Heart right ventricle (tissue), 16 donors: Measurements from ENCODE around the gene MRPL1. TPM values are rescaled to one million over a fixed set of nuclear protein-coding genes. Genes with fewer than 3 reads are reported as not detected.

ENCODE experiments used
- ATAC-seq, 8 donors: fragments of 200-7000 bp; cut with Tn5 transposase; one replicate each; pipeline ENCODE4 v1.9.1; 2020; ENCODE audit warnings: mild to moderate bottlenecking in 8 of 8, moderate library complexity in 8 of 8, moderate number of reproducible peaks in 1 of 8
- DNase-seq, 2 donors: peaks; one replicate each; pipeline ENCODE4 v3.0.0-alpha.2; 2020
- H3K27ac ChIP-seq, 10 donors: fragments of 200-600 bp; sonication (generic) in 2 of 10; one replicate each; pipeline versions ENCODE4 v1.5.0 to v1.8.0; 2020 to 2022; ENCODE audit warnings: mild to moderate bottlenecking in 3 of 10
- H3K27me3 ChIP-seq, 7 donors: fragments of 200-600 bp; one replicate each; pipeline ENCODE4 v1.8.0; 2021 to 2022; ENCODE audit warnings: mild to moderate bottlenecking in 2 of 7
- H3K36me3 ChIP-seq, 9 donors: fragments of 200-600 bp; sonication (generic) in 1 of 9; one replicate each; pipeline versions ENCODE4 v1.5.0 to v1.8.0; 2020 to 2022; ENCODE audit warnings: mild to moderate bottlenecking in 2 of 9
- H3K4me1 ChIP-seq, 9 donors: fragments of 200-600 bp; sonication (generic) in 1 of 9; one replicate each; pipeline versions ENCODE4 v1.5.0 to v1.8.0; 2020 to 2022; ENCODE audit warnings: mild to moderate bottlenecking in 4 of 9
- H3K4me3 ChIP-seq, 10 donors: fragments of 200-600 bp; sonication (generic) in 2 of 10; one replicate each; pipeline versions ENCODE4 v1.5.0 to v1.8.0; 2020 to 2022; ENCODE audit warnings: mild to moderate bottlenecking in 7 of 10, moderate library complexity in 2 of 10
- H3K9me3 ChIP-seq, 11 donors: fragments of 200-600 bp in 10 of 11; sonication (generic) in 2 of 11; one replicate each; pipeline versions ENCODE4 v1.5.0 to v1.8.0; 2013 to 2022; ENCODE audit warnings: mild to moderate bottlenecking in 2 of 11, control low read depth in 1 of 11, moderate library complexity in 1 of 11
- WGBS, 2 donors: extraction: QIAGEN DNeasy Blood & Tissue Kit; methylation state at CpG; one replicate each; pipeline ENCODE4 v1.1.7; 2013; ENCODE audit warnings: inconsistent platforms in 1 of 2; 5-methylcytosine and 5-hydroxymethylcytosine counted together
- intact Hi-C, 10 donors: fragments of 100-400 bp; cut with DNase I; formaldehyde crosslinking; loops; one replicate each; pipeline versions ENCODE4 v1.11.1 to v1.14.2; 2022
- polyA plus RNA-seq, 2 donors: library from polyadenylated mRNA; stranded (reverse); fragments of 200-250 nt; gene quantifications; one replicate each; pipeline ENCODE4 v1.2.3, GENCODE V29; 2013
- total RNA-seq, 10 donors: library from RNA; stranded (reverse); fragmentation: NEBNext Ultra II Directional in 3 of 10; extraction: Animal tissue kit (Norgen Biotek cat#: 25700) in 3 of 10; gene quantifications; one replicate each; pipeline versions ENCODE4 v1.2.1 to v1.2.4, GENCODE V29; 2021 to 2023
- TF ChIP-seq, protein P1 (sequence below), 9 donors: fragments of 200-600 bp; sonication (generic) in 2 of 9; IDR thresholded peaks; one replicate each; pipeline versions ENCODE4 v1.5.0 to v1.8.0; 2021 to 2022; ENCODE audit warnings: antibody characterized with exemption in 9 of 9, mild to moderate bottlenecking in 5 of 9, moderate library complexity in 1 of 9
- donor health status: Arrhythmogenic right ventricular cardiomyopathy.
- donor health status: ischemic (EF 13 %, LVEDD 7.1; RV severe dilation, severe dysfunction).
- donor health status: healthy with polysubstance abuse.
- donor health status: DM: no; HTN: yes; CAD: no.
- donor health status: DM: no; HTN: no; CAD: no.
- donor health status: ischemic (EF 25% LVEDD 6.9; RV normal size, moderate dysfunction).
- donor health status: ischemic (EF 25% LVEDD 5.7; RV mildly dilated, moderate dysfunction).
- donor health status: healthy.
- donor health status: DM: yes; HTN: yes; CAD: no.
- donor health status: Ischemic cardiomyopathy.
- donor health status: ischemic (EF 35%, LVEDD 5.7; RV mildly dilated, moderate dysfunction).
- donor health status: nonischemic (EF 11% LVEDD 7.7; RV severe dilation, severe dysfunction).
- donor health status: DM: yes; HTN: yes; CAD: no.
- donor health status: PGD.
- donor health status: ischemic (EF 29% LVEDD 5.4; RV normal size, mild dysfunction).
- donor health status: nonischemic (EF 23%, LVEDD 6.1; RV moderate dilation, normal function).

Gene MRPL1
- total and polyA plus RNA-seq, 12 donors: 29.1 to 57.6 (median 45.8) TPM

DNA sequence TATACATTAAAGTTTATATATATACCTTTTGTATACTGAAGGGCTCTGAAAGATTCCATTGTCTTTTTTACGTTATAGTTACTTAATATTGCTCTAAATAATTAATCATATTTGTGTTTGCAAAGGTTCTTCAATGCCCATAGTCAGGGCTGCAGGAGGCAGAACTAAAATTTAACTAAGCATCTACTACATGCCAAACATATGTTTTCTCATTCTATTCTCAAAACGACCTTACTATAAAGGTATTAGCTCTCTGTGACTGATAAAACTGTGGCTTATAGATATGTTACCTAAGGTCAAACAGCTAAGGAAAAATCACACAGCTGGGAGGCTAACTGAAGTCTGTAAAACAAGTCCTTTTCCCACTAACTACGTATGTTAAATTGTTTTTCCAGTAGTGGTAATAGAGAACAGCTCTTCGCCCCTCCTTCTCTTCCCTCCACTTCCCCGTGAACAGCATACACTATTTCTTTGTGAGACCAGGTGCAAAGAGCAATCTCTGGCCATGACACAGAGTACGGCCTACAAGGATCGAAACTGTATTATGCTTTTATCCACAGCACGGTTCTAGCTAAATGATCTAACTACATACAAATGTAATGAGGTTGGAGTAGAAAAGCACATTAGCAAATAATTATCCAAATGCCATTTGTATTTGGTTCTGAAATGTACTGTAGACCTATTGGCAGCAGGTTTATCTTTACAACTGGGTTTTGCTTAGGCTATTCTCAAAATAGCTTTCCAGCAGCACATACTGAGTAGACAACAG is 45.1 kb upstream of the MRPL1 start:
- ATAC-seq (no peak), DNase-seq (no peak)
- 30 to 47% methylated on average over 8 of the region's 8 CpGs for WGBS, 2 donors
- Histone ChIP-seq H3K36me3 (no peaks in the 10 kb centered on the region), H3K4me1 (peaks cover 4 to 70% (median 55%) of the 10 kb centered on the region in 9 donors), H3K27ac (peak overlapping the region in 9 of 10 donors; percentile 95 to 99 (median 99)), H3K27me3 (no peaks in the 10 kb centered on the region), H3K4me3 (peak overlapping the region in 9 of 10 donors; percentile 81 to 95 (median 93)), H3K9me3 (peaks cover 0 to 4% (median 0%) of the 10 kb centered on the region in 11 donors)
- intact Hi-C loops: loop anchor here in 8 of 10 donors (2.0 to 10.0 kb wide), 7 partner anchors 40 to 107 kb away; partner anchors contain the start of gene MRPL1 (in 4 of the 8)
- TF ChIP-seq, protein P1, sequence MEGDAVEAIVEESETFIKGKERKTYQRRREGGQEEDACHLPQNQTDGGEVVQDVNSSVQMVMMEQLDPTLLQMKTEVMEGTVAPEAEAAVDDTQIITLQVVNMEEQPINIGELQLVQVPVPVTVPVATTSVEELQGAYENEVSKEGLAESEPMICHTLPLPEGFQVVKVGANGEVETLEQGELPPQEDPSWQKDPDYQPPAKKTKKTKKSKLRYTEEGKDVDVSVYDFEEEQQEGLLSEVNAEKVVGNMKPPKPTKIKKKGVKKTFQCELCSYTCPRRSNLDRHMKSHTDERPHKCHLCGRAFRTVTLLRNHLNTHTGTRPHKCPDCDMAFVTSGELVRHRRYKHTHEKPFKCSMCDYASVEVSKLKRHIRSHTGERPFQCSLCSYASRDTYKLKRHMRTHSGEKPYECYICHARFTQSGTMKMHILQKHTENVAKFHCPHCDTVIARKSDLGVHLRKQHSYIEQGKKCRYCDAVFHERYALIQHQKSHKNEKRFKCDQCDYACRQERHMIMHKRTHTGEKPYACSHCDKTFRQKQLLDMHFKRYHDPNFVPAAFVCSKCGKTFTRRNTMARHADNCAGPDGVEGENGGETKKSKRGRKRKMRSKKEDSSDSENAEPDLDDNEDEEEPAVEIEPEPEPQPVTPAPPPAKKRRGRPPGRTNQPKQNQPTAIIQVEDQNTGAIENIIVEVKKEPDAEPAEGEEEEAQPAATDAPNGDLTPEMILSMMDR (IDR thresholded peaks at IDR 0.05): no peak

DNA sequence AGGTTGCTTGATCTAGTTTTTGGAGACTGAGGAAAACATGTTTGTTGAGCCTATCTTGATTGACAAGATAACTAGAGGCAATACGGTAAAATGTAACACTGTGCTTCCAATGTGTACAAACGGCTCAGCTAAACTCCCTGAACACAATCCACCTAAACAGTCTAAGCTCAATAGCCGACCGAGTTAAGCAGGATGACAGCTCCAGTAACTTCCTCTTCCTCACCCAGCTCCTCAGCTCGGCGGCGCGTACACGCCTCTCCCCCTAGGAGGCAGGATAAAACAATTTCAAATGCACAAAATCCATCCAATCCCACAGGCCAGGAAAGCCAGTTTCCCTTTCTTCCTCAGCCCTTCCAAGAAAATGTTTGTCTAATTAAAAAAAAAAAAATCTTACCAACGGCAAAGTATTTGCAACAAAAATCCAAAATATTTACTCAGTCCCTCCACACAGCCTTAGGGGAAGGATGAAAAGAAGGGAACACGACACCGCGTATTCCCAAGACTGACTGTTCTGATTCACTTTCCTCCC is 44.5 kb upstream of the MRPL1 start:
- peak overlapping the region; percentile 85 to 99 (median 98) for H3K27ac ChIP-seq
- H3K27me3 ChIP-seq: no peaks in the 10 kb centered on the region
- 0% methylated on average over 13 of the region's 13 CpGs for whole genome bisulfite sequencing, 2 donors
- intact Hi-C loops: loop anchor here in 8 of 10 donors (2.0 to 10.0 kb wide), 7 partner anchors 39 to 107 kb away; partner anchors contain the start of gene MRPL1 (in 4 of the 8)
- H3K9me3 ChIP-seq: no peaks in the 10 kb centered on the region
- TF ChIP-seq, protein P1 (IDR thresholded peaks at IDR 0.05): peak; percentile 29 to 77 (median 53)
- H3K36me3 ChIP-seq: no peaks in the 10 kb centered on the region
- ATAC-seq (peak; percentile 52 to 83 (median 68)), DNase-seq (peak; percentile 71 to 82)
- H3K4me1 ChIP-seq: peaks cover 4 to 68% (median 55%) of the 10 kb centered on the region in 9 donors
- H3K4me3 ChIP-seq: peak overlapping the region; percentile 81 to 95 (median 94)

DNA sequence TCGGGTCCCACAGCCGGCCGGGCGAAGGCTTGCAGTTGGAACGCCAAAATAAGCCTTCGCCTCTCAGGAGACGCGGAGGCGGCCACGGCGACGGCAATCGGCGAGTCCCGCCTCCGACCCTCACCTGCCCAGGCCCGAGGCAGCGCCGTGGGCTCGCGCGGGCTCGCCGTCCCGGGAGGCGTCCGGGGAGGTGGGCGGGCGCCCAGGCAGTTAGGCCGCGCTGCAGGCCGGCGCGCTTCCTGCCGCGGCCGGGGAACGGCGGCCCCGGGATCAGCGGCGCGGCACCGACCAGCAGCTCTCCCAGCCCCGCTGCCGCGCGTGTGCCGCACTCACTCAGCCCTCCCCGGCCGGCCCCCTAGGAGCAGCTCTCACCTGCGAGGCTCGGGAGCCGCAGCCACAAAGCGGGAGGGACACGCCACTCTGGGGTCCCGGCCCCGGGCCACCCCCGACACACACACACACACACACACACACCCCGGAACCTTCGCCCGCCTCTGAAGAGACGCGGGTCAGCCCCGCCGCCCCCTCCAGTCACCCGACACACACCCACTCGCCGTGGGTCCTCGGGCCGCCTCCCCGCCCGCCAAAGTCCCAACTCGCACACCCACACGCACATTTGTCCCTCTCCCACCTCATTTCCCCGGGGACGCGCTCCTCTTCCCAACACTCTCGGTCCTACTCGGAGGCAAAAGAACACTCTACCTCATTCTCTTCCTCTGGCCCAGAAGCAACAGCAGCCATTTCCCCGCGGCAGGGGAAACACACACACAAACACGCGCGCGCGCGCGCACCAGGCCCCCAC is 43.8 kb upstream of the MRPL1 start, which contains the start of gene CNOT6L:
TSS of gene CNOT6L (minus strand) at position 767 of the 802 bp plus-strand sequence. CDS start at position 707, 60 bp downstream.
- TF ChIP-seq, protein P1 (IDR thresholded peaks at IDR 0.05): no peak
- Histone ChIP-seq H3K36me3 (no peaks in the 10 kb centered on the region), H3K4me1 (peaks cover 4 to 62% (median 55%) of the 10 kb centered on the region in 9 donors), H3K27ac (peak within 1 kb of the TSS; percentile 85 to 99 (median 98)), H3K27me3 (no peaks in the 10 kb centered on the region), H3K4me3 (peak within 1 kb of the TSS; percentile 81 to 95 (median 94)), H3K9me3 (no peaks in the 10 kb centered on the region)
- ATAC-seq: peak; percentile 64 to 77 (median 74)
- peak; percentile 72 to 78 for DNase-seq
- intact Hi-C loops: loop anchor here in 8 of 10 donors (2.0 to 10.0 kb wide), 7 partner anchors 38 to 106 kb away; partner anchors contain the start of gene MRPL1 (in 4 of the 8)
- 0 to 1% methylated on average over 62 to 89 of the region's 89 CpGs for WGBS, 2 donors
